NB4 (cell line): ENCODE measurements around the gene TCERG1L.

Experiments
- CTCF ChIP-seq: IDR thresholded peaks from one replicate; pipeline ENCODE4 v1.5.1; 2012; ENCODE audit warnings: low read depth, low read length
- MYC ChIP-seq: IDR thresholded peaks from 2 replicates; pipeline ENCODE4 v1.6.1; 2011; ENCODE audit warnings: low read depth, low read length
- POLR2A ChIP-seq: IDR thresholded peaks from 2 replicates; pipeline ENCODE4 v1.6.1; 2011; ENCODE audit warnings: mild to moderate bottlenecking; ENCODE audit not compliant: insufficient read length; ENCODE audit errors: extremely low read depth

GRCh38 chr10:131239926-131240325, 71.6 kb downstream of the TCERG1L start:
- TF ChIP-seq CTCF (no peak), POLR2A (no peak), MYC (no peak)
